CD4-positive, alpha-beta T cell treated with Interleukin-4 for 4 hours (primary cell): Measurements from ENCODE around the gene GALK1.
"Not testable (repeated sequence)": the region's sequence is repeated elsewhere in the genome, so short reads cannot be mapped to it uniquely, and the experiment has no call there.

ENCODE experiments used
- DNase-seq: peaks from one replicate; pipeline ENCODE4 v3.0.0-alpha.2; 2020

GALK1 gene

DNA sequence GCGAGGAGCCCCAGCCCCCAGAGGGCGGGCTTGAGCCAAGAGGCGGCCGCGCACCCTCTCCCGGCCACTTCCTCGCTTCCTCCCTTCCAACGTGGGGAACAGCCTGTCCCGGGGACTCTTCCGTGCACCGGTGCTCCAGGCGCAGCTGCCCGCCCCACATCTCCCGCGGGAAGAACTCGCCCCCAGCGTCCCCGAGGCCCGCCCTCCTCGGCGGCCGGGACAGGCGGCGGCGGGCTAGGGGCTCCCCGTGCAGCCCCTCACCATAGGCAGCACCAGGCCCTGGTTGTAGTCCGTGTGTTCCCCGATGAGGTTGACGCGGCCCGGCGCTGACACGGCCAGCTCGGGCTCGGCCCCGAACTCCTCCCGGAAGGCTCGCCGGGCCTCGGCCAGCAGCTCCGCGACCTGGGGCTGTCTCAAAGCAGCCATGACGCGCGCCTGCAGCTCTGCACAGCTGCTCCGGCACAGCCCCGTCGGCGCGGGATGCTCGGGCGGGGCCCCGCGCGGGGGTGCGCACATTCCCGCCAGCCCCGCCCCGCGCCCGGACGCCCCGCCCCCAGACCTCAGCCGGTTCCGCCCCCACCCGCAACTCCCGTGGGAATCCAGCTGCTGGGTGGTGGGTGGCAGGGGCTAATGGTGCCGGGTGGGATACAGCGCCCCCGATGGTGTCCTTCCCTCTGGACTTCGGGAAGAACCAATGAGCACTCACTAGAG lies at the start of gene GALK1:
Gene GALK1, minus strand, starts transcription at position 482 of the 711 bp plus-strand sequence. Its CDS starts 56 bp downstream, at position 426.
- DNase-seq: peak; percentile 62

- DNase-seq: no peak
Observed at GRCh38 chr17:75814021-75814395, 49.0 kb upstream of the GALK1 start.

DNA sequence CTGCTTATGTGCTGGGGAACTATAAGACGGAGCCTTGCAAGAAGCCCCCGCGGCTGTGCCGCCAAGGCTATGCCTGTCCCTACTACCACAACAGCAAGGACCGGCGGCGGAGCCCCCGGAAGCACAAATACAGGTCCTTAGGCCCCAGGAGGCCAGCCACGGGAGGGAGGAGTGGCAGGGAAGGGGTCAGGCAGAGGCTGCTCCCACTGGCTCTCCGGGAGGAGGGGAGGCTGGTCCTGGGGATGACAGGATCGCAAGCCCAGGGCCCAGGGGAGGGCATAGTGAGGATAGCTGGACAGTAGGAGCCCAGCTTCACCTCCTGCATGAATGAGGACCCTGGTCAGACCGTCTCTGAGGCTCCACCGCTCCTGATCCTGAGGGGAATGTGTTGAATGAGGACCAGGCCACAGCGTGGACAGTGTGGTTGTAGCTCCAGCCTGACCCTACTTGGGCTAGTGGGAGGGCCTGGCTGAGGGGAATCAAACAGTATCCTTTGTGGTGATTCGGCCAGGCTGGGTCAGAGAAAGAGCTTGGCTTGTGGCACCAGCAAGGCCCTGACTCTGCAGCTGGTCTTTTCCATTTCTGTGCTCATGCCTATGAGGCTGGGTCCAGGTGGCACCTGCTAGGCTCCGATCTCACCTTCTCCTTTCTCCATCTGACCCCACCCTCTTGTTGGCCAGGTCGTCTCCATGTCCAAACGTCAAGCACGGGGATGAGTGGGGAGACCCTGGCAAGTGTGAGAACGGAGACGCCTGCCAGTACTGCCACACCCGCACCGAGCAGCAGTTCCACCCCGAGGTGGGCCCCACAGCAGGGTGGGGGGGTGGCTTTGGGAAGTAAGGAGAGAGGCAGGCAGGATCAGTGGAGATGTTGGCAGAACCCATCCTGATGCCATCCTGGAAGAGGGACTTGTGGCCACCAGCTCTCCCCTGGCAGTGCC lies 48.4 kb upstream of the GALK1 start:
- no peak for DNase-seq

DNA sequence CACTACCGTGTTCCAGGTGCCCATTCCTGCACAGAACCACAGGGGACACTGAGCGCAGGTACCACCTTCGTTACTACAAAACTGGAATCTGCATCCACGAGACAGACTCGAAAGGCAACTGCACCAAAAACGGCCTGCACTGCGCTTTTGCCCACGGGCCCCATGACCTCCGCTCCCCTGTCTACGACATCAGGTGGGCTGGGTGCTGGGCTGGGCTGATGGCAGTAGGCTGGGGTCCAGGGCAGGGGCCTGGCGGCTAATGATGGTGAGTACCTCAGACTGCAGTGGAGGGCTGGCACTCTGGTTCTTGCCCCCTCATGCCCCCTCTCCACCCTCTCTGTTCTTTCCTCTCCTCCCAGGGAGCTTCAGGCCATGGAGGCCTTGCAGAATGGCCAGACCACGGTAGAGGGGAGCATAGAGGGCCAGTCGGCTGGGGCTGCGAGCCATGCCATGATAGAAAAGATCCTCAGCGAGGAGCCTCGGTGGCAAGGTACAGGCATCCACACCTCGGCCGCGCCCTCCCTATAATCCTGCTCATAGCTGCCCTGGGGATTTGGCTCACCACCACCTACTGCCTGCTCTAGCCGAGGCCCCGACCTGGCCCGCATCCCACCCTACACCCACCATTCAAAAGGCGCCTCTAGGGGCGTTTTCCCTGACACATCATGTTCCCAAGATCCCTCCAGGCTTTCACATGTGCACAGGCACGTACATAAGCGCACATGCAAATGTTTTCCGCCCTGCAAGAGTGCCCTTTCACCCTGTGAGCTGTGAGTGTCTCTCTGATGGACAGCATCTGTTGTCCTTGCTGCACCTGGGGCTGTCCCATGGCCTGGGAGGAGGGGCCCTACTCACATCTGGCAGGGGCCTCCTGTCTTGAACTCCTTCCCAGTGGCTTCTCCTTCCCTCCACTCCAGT lies 47.4 kb upstream of the GALK1 start:
- DNase-seq: no peak

GRCh38 chr17:75811174-75811573 lies 46.2 kb upstream of the GALK1 start:
- DNase-seq: no peak

GRCh38 chr17:75810756-75811155 lies 45.8 kb upstream of the GALK1 start:
- not testable (repeated sequence) for DNase-seq

- no peak for DNase-seq
Observed at GRCh38 chr17:75810216-75810615, 45.2 kb upstream of the GALK1 start.

GRCh38 chr17:75809631-75810111 lies 44.7 kb upstream of the GALK1 start:
- DNase-seq: no peak

DNA sequence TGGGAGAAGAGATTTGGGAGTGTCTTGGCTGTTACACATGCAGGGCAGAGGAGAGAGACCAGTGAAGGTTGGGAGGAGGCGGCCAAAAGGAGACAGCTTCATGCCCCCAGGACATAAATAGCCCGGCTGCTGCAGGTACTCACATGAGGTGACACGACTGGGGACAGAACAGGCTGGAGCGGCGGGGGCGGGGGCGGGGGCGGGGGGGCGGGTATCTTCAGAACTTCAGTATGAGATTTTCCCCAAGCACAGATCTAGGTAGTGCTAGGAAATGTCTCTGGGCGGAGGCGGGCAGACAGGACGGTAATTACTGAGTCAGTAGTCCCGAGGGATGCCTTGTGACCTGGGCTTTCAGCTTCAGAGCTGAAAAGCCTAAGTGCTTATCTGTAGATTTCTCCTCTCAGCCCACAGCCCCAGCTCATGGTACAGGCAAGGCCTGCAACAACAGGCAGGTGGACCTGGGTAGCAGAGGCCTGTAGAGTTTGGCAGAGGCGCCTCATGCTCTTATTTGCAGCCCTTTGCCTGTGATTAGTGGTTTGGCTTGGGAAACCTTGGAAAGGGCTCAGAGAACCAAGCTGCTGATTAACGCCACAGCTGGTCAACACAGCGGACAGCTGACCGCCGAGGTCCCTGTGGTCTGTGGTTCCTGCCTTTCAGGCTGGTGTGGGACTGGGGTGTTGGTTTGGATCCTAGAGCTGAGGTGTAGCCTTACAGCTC lies 44.1 kb upstream of the GALK1 start:
- DNase-seq: no peak

DNA sequence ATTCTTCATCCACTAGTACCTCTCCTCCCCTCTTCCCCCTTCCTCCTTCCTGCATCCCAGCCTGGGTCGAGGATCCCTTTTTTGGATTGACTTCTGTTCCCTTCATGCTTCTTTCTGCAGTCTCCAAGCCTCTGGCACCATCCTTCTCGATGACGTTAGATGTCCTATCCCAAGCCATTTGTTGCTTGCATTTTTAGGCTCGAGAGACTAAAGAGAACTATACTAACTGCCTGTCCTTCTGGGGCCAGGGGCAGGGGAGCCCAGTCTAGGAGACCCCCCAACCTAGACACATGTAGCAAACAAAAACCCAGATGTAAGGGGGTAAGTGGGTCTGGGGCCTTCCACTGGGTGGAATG lies 43.5 kb upstream of the GALK1 start:
- no peak for DNase-seq

DNA sequence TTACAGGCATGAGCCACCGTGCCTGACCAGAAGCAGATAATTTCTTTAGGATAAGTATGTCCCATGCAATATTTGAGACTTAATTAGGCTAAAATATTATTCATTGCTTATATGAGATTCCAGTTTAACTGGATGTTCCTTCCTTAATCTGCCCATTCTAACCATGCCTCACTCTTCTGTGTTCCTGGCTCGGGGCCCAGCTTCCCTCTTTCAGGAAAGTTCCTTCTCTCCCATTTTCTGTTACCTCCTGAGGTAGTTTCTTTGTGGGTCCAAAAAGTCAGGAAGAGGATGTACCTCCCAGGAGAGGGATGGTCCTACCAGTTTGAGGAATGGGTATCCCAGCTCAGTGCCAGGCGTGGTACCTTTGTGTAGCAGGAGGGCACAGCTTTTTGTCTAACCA lies 42.9 kb upstream of the GALK1 start:
- no peak for DNase-seq

DNA sequence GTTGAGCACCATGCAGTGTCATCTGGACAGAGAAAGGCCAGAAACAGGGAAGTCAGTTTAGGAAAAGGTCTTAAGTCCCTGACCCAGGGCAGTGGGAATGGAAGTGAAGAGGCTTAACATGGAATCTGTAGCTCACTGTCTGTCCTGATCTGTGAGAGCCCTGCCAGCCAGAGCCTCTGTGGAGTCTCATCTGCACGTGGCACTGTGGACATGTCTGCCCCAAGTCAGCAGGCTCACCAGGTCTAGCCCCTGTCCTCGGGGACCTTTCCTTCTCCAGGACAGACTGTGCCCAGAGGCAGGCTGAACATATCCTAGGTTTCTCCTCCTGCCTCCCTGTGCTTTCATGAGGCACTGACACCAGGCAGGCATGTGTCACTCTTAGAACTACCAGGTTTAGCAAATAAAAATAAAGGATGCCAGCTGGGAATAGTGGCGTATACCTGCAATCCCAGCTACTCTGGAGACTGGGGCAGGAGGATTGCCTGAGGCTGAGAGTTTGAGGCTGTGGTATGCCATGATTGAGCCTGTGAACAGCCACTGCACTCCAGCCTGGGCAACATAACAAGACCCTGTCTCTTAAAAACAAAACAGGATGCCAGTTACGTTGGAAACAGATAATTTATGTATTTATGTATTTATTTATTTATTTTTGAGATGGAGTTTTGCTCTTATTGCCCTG lies 42.0 kb upstream of the GALK1 start:
- no peak for DNase-seq

DNA sequence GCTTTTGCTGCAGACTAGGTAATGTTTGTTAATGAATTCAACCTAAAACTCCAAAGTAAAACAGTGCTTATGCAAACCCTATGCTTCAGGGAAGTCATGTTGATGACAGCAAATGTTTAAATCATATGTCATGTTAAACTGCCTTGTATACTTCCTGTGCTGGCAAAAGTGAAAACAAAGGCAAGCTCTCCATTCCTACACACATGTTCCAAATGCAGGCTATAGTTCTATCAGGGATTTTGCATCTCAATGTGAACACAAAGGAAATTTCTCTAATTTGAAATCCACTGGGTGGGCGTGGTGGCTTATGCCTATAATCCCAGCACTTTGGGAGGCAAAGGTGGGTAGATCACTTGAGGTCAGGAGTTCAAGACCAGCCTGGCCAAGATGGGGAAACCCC lies 38.9 kb upstream of the GALK1 start:
- no peak for DNase-seq

DNA sequence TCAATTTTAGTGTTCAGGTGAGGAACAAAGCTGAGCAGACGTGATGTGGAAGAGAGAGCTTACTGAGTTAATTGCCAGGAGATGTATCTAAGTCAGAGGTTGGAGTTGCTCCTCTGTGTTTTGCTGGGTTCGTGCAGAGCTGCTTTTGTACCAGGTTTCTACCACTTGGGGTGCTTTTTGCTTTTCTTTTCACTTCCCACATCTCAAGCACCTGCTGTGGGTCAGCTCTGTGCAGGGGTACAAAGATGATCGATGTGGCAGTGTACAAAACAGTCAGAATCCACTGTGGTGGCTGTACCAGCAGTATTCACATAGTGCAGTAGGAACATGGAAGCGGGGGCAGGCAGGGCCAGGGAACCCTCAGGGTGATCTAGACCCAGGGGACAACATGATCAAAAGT lies 34.4 kb upstream of the GALK1 start:
- no peak for DNase-seq

- no peak for DNase-seq
Observed at GRCh38 chr17:75795820-75796607, 31.0 kb upstream of the GALK1 start.

DNA sequence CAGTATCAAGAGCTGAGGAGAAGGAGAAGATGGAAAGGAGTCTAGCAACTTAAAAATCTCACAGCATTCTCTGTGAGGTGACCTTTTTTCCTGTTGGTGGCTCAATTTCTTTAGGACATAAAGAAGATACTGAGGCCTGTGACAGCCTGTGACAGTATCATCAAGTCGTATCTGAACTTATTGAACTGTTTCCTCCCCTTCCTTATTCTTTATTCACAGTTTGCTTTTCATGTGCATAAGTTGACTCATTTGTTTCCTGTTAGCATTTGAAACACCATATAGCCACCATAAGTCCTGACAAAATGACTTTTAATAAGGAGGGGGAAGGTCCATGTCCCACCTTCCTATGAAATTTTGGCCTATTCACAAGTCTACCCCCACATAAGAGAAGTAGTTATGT lies 28.5 kb upstream of the GALK1 start:
- DNase-seq: no peak

DNA sequence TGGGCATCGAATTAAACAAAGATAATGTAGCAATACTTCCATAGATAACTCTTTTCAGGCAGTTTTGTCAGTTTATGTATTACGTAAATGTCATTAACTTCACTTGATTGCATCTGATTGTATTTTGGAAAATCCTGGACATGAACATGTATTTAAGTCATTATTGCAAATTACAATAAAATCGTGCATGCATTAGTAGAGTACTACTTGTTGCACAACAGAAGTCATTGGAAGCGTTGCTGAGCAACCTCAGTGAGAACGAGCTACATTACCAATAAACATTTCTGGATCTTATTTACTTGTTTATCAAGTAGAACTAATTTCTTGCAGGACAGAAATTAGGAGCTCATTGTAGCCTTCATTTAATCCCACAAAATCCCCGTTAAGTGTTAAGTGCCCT lies 26.3 kb upstream of the GALK1 start:
- no peak for DNase-seq

- DNase-seq: peak; percentile 93
Observed at GRCh38 chr17:75785016-75785890, 20.3 kb upstream of the GALK1 start.

- DNase-seq: peak; percentile 99
Observed at GRCh38 chr17:75784473-75785015, 19.6 kb upstream of the GALK1 start, which contains the start of gene UNK. TSS of gene UNK (plus strand) at chr17:75784806. CDS start at chr17:75784881, 75 bp downstream.
